K562 (cell line): ENCODE data around the gene IGLON5. TPM values are rescaled to one million over a fixed set of nuclear protein-coding genes. Genes with fewer than 3 reads are reported as not detected.

Experiments used
- ATAC-seq: fragments of 200-7000 bp; cut with Tn5 transposase; 3 replicates; pipeline ENCODE4 v1.9.1; 2020; ENCODE audit warnings: moderate library complexity
- BruUV-seq: library from RNA; stranded (reverse); fragments of 400-500 nt; replicated peaks from 2 replicates; lab custom pipeline; 2021; lab: Mats Ljungman, UMichigan
- CTCF ChIA-PET: fragments of 300-600 bp; formaldehyde crosslinking; extraction: SDS; loops from one replicate; lab custom pipeline; 2021; ENCODE audit warnings: low intra/inter-chr PET ratio; lab: Yijun Ruan, JAX
- POLR2A ChIA-PET: fragments of 300-600, 350-650 bp; sonication (Branson Sonifier 250); formaldehyde crosslinking; extraction: SDS; loops from one replicate; lab custom pipeline; 2021; ENCODE audit warnings: antibody characterized with exemption, inconsistent platforms; lab: Yijun Ruan, JAX
- DNase-seq, 4 experiments: peaks; one replicate each; pipeline versions ENCODE4 v3.0.0 to v3.0.0-alpha.2; 2011 to 2018; ENCODE audit warnings: low spot score in 3 of 4, mixed read lengths in 3 of 4; ENCODE audit errors: extremely low read depth in 1 of 4
- FAIRE-seq: peaks from 2 replicates; lab custom pipeline; 2011; peaks lifted over from hg19 to GRCh38; lab: Jason Lieb, UNC
- H2AFZ ChIP-seq: 2 replicates; pipeline ENCODE4 v1.6.0; 2011; ENCODE audit warnings: low read depth, low read length, control low read depth, inconsistent platforms
- H3K27ac ChIP-seq: fragments of 200-600 bp; 3 replicates; pipeline ENCODE4 v1.8.0; 2011; ENCODE audit warnings: low read depth, mild to moderate bottlenecking, control low read depth, inconsistent platforms, low read length, moderate library complexity, mixed read lengths; ENCODE audit errors: extremely low read depth
- H3K27me3 ChIP-seq, 2 experiments: fragments of 300-600 bp in 1 of 2; 2 replicates in 1 of 2; 3 replicates in 1 of 2; pipeline versions ENCODE4 v1.6.0 to v1.8.0; 2011; ENCODE audit warnings: inconsistent platforms in 2 of 2, low read length in 2 of 2, mild to moderate bottlenecking in 1 of 2, mixed read lengths in 1 of 2, moderate library complexity in 1 of 2; ENCODE audit not compliant: control insufficient read depth in 2 of 2, insufficient read depth in 2 of 2
- H3K36me3 ChIP-seq: fragments of 300-600 bp; 3 replicates; pipeline ENCODE4 v1.8.0; 2011; ENCODE audit warnings: mild to moderate bottlenecking, low read length, inconsistent platforms; ENCODE audit not compliant: control insufficient read depth, insufficient read depth
- H3K4me1 ChIP-seq, 2 experiments: fragments of 200-600 bp in 1 of 2; replicated peaks in 1 of 2; 2 replicates in 1 of 2; 3 replicates in 1 of 2; pipeline versions ENCODE4 v1.5.1 to v1.8.0; 2011; ENCODE audit warnings: inconsistent platforms in 2 of 2, low read length in 2 of 2, mild to moderate bottlenecking in 1 of 2, mixed read lengths in 1 of 2, moderate library complexity in 1 of 2; ENCODE audit not compliant: control insufficient read depth in 2 of 2, insufficient read depth in 2 of 2
- H3K4me2 ChIP-seq: 2 replicates; pipeline ENCODE4 v1.6.1; 2011; ENCODE audit warnings: low read length, control low read depth, inconsistent platforms, mixed read lengths; ENCODE audit not compliant: insufficient read depth
- H3K4me3 ChIP-seq: fragments of 200-600 bp; sonication (generic), shearing (Covaris generic); 2 replicates; pipeline ENCODE4 v1.5.1; 2016; ENCODE audit warnings: control low read depth, inconsistent platforms
- H3K79me2 ChIP-seq: fragments of 200-600 bp; 3 replicates; pipeline ENCODE4 v1.8.0; 2011; ENCODE audit warnings: low read length, inconsistent platforms; ENCODE audit not compliant: control insufficient read depth, insufficient read depth
- H3K9ac ChIP-seq, 2 experiments: 2 replicates each; pipeline versions ENCODE4 v1.6.0 to v1.6.1; 2011; ENCODE audit warnings: low read depth in 2 of 2, low read length in 2 of 2, control low read depth in 1 of 2, inconsistent platforms in 1 of 2, mild to moderate bottlenecking in 1 of 2, mixed read lengths in 1 of 2; ENCODE audit not compliant: insufficient read depth in 1 of 2
- H3K9me1 ChIP-seq: one replicate; pipeline ENCODE4 v1.6.0; 2011; ENCODE audit warnings: inconsistent platforms, mild to moderate bottlenecking, low read length, moderate library complexity; ENCODE audit not compliant: control insufficient read depth, insufficient read depth
- H3K9me3 ChIP-seq: replicated peaks from 2 replicates; pipeline ENCODE4 v1.5.1; 2011; ENCODE audit warnings: low read depth, low read length, inconsistent platforms; ENCODE audit not compliant: control insufficient read depth, insufficient read depth
- H4K20me1 ChIP-seq: replicated peaks from 2 replicates; pipeline ENCODE4 v1.6.1; 2011; ENCODE audit warnings: low read length, inconsistent platforms, mixed read lengths; ENCODE audit not compliant: control insufficient read depth, insufficient read depth
- ARHGAP35 ChIP-seq: fragments of 450-650 bp; IDR thresholded peaks from 2 replicates; pipeline ENCODE4 v1.6.1; 2018; ENCODE audit not compliant: partially characterized antibody
- BHLHE40 ChIP-seq: IDR thresholded peaks from 2 replicates; pipeline ENCODE4 v1.6.1; 2011; ENCODE audit warnings: low read length, improper control_type of control experiment
- CTCF ChIP-seq, 3 experiments: IDR thresholded peaks in 2 of 3; conservative IDR thresholded peaks in 1 of 3; 2 replicates each; pipeline ENCODE4 v1.5.1; 2011 to 2012; ENCODE audit warnings: low read length in 3 of 3, mild to moderate bottlenecking in 3 of 3, control low read depth in 2 of 3, improper control_type of control experiment in 1 of 3, inconsistent platforms in 1 of 3, low read depth in 1 of 3, mixed read lengths in 1 of 3, moderate library complexity in 1 of 3; ENCODE audit not compliant: insufficient read depth in 2 of 3
- FOSL1 ChIP-seq: fragments of 200-800 bp; sonication (Bioruptor generic); conservative IDR thresholded peaks from 2 replicates; pipeline ENCODE4 v1.6.1; 2016; ENCODE audit warnings: missing genetic modification characterization, missing compliant biosample characterization
- JUND ChIP-seq, 2 experiments: IDR thresholded peaks; 2 replicates in 1 of 2; 3 replicates in 1 of 2; pipeline ENCODE4 v1.6.1; 2011; ENCODE audit warnings: borderline replicate concordance in 2 of 2, low read depth in 2 of 2, low read length in 2 of 2, improper control_type of control experiment in 1 of 2, missing biosample characterization in 1 of 2, missing genetic modification characterization in 1 of 2, missing genetic modification reagents in 1 of 2
- SPI1 ChIP-seq: IDR thresholded peaks from 2 replicates; pipeline ENCODE4 v1.6.1; 2011; ENCODE audit warnings: low read depth, low read length, control low read depth, borderline replicate concordance
- USF2 ChIP-seq: sonication (generic); formaldehyde crosslinking; IDR thresholded peaks from 2 replicates; pipeline ENCODE4 v1.5.0; 2020; ENCODE audit warnings: missing genetic modification reagents
- ZNF274 ChIP-seq: IDR thresholded peaks from 2 replicates; pipeline ENCODE4 v1.6.1; 2011; ENCODE audit warnings: low read depth, mild to moderate bottlenecking, low read length, moderate library complexity, borderline replicate concordance
- WGBS: fragments of 100-300 bp; shearing (Covaris generic); methylation state at CpG from one replicate; pipeline ENCODE4 v1.1.6; 2016; ENCODE audit warnings: low coverage, mixed read lengths; ENCODE audit not compliant: insufficient coverage; ENCODE audit errors: missing lambda C conversion rate; 5-methylcytosine and 5-hydroxymethylcytosine counted together
- in situ Hi-C: fragments of 300-500 bp; cut with MboI; formaldehyde crosslinking; loops from 4 replicates; pipeline ENCODE4 v1.15.0; 2018; ENCODE audit warnings: inconsistent platforms, mixed read lengths
- intact Hi-C: fragments of 100-400 bp; cut with micrococcal nuclease; formaldehyde crosslinking; loops from 2 replicates; pipeline ENCODE4 v1.14.2; 2022
- polyA plus RNA-seq, 8 experiments: library from polyadenylated mRNA; depleted of rRNA in 4 of 8; stranded (reverse) in 5 of 8; unstranded in 3 of 8; fragments of >200 nt; fragmentation: Nextera tagmentation in 2 of 8; fragmentation: Illumina TruSeq in 1 of 8; extraction: Ambion mirVana in 2 of 8; extraction: Trizol in 1 of 8; gene quantifications; 2 replicates each; pipeline versions ENCODE4 v1.2.1 to v1.2.3, GENCODE V29; 2011 to 2014; ENCODE audit warnings: inconsistent platforms in 1 of 8, missing spikeins in 1 of 8
- total RNA-seq, 7 experiments: library from RNA; depleted of rRNA in 6 of 7; stranded (reverse); fragments of >200 nt in 6 of 7; fragmentation: Illumina TruSeq in 2 of 7; extraction: Trizol in 2 of 7; gene quantifications; 2 replicates each; pipeline versions ENCODE4 v1.2.1 to v1.2.3, GENCODE V29; 2011 to 2021; ENCODE audit warnings: low replicate concordance in 1 of 7

The IGLON5 gene
- total and polyA plus RNA-seq, 9 of the 15 experiments (the other 6 are each of a cell fraction or from before 2014, with no cell fraction given): 0.03 to 0.22 (median 0.14) TPM; not detected in 2

DNA sequence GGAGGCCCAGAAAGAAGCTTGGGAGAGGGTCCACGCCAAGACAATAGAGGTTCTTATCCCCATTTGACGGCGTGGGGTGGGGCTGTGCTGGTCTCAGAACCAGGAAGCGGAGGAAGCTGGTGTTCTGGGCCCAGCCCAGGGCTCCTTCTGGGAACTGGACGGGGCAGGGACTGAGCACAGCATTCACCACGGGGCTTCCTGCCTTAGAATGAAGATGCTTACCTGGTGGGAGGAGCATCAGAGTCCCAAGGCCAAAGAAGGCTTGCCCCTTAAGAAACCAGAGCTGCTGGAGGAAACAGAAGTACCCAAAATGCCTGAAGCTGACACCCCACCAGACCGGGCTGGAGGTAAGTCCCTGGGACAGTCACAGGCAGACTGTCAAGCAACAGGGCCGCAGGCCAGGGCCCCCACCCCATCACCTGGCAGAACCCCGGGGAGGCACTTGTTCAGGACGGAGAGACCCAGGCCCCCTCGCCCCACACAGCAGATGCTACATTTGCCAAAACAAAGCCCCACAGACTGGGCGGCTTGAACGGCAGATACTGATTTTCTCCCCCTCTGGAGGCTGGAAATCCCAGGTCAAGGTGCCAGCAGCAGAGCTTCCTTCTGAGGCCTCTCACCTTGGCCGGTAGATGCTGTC, 17.8 kb upstream of the IGLON5 start:
- Histone ChIP-seq H3K9ac (no peak overlapping the region; a peak in 1 of 4 replicates), H3K9me3 (no peaks in the 10 kb centered on the region), H3K27me3 (peaks cover 29 to 74% of the 10 kb centered on the region in 2 experiments; a peak in 4 of 5 replicates), H3K4me2 (no peak overlapping the region), H3K4me3 (no peak overlapping the region), H3K79me2 (no peaks in the 10 kb centered on the region), H2AFZ (no peak overlapping the region), H3K27ac (no peak overlapping the region), H4K20me1 (no peaks in the 10 kb centered on the region), H3K9me1 (no peaks in the 10 kb centered on the region), H3K4me1 (peaks cover 0 to 7% of the 10 kb centered on the region in 2 experiments; a peak in 2 of 5 replicates), H3K36me3 (no peaks in the 10 kb centered on the region)
- in situ Hi-C loops: no loop called here
- TF ChIP-seq ARHGAP35: no peak
- intact Hi-C loops: no loop called here
- no peak for DNase-seq
- no TSS peak for BruUV-seq
- no peak for ATAC-seq
- 26% methylated on average over 13 of the region's 14 CpGs for WGBS
- CTCF ChIA-PET: no interaction called here
- no peak for FAIRE-seq
- POLR2A ChIA-PET: interaction anchor here (0.6 kb wide), 1 partner anchor 18 kb away, joined by 3 read pairs; no protein-coding TSS in a partner anchor

GRCh38 chr19:51294211-51294976, 17.1 kb upstream of the IGLON5 start:
- Histone ChIP-seq H4K20me1 (no peaks in the 10 kb centered on the region), H3K4me2 (no peak overlapping the region), H3K79me2 (no peaks in the 10 kb centered on the region), H3K9ac (no peak overlapping the region), H3K27ac (no peak overlapping the region), H2AFZ (no peak overlapping the region; the same call in 1 of the 2 replicates), H3K4me1 (peaks cover 0 to 7% of the 10 kb centered on the region in 2 experiments; a peak in 2 of 5 replicates), H3K36me3 (no peaks in the 10 kb centered on the region), H3K4me3 (no peak overlapping the region), H3K9me3 (no peaks in the 10 kb centered on the region), H3K9me1 (no peaks in the 10 kb centered on the region), H3K27me3 (peaks cover 29 to 81% of the 10 kb centered on the region in 2 experiments; a peak in 4 of 5 replicates)
- DNase-seq: no peak
- peak; percentile 62 for ATAC-seq
- no TSS peak for BruUV-seq
- FAIRE-seq: no peak
- POLR2A ChIA-PET: no interaction called here
- CTCF ChIA-PET: no interaction called here
- intact Hi-C loops (no loop called here), in situ Hi-C loops (no loop called here)
- WGBS: 18% methylated on average over 16 of the region's 23 CpGs
- peak; percentile 23; the same call in 1 of the 2 replicates for TF ChIP-seq JUND (IDR thresholded peaks at IDR 0.05; ENCODE audit: borderline replicate concordance, low read depth, low read length)
- 0 out of 3 replicates have a peak, but pooled peaks have one; percentile 16 for TF ChIP-seq JUND (tag; IDR thresholded peaks at IDR 0.05; ENCODE audit: borderline replicate concordance, low read depth, low read length)
- TF ChIP-seq USF2 (CRISPR knock-in tag): no peak
- no peak for TF ChIP-seq ZNF274
- TF ChIP-seq SPI1: 0 out of 2 replicates have a peak, but pooled peaks have one; percentile 37
- TF ChIP-seq BHLHE40: peak; percentile 68
- peak; percentile 82 for TF ChIP-seq FOSL1 (tag)
- peak; percentile 17 to 39 (median 38); a peak in 3 of 6 replicates for TF ChIP-seq CTCF (IDR thresholded peaks at IDR 0.05 in 2 of 3, conservative IDR thresholded peaks at IDR 0.05 in 1 of 3; ENCODE audit: insufficient read depth in 2 of 3, low read depth in 1 of 3, low read length in 3 of 3)
